A549 (cell line): ENCODE results near the gene ADCY10. TPM values are rescaled to one million over a fixed set of nuclear protein-coding genes. Genes with fewer than 3 reads are reported as not detected.

Experiments
- ATAC-seq, 2 experiments: fragments of 200-7000 bp in 1 of 2; fragments of >200 bp in 1 of 2; cut with Nextera tagmentation in 1 of 2; cut with Tn5 transposase in 1 of 2; 3 replicates each; pipeline versions ENCODE4 v1.8.0 to v1.9.1; 2018 to 2020; ENCODE audit warnings: mild to moderate bottlenecking in 1 of 2, moderate library complexity in 1 of 2
- CTCF ChIA-PET: fragments of 300-600 bp; sonication (Branson Sonifier 250); formaldehyde crosslinking; extraction: SDS; loops from one replicate; lab custom pipeline; 2021; ENCODE audit warnings: antibody characterized with exemption, inconsistent platforms; lab: Yijun Ruan, JAX
- POLR2A ChIA-PET: fragments of 350-600 bp; formaldehyde crosslinking; extraction: SDS; loops from one replicate; lab custom pipeline; 2021; ENCODE audit warnings: antibody characterized with exemption, inconsistent platforms; lab: Yijun Ruan, JAX
- DNase-seq, 2 experiments: peaks; one replicate each; pipeline versions ENCODE4 v3.0.0 to v3.0.0-alpha.2; 2011 to 2016; ENCODE audit warnings: low read depth in 1 of 2, low spot score in 1 of 2
- FAIRE-seq: peaks from 2 replicates; lab custom pipeline; 2011; peaks lifted over from hg19 to GRCh38; lab: Jason Lieb, UNC
- H3K27ac ChIP-seq, 2 experiments: fragments of >200 bp; sonication (Bioruptor Twin); formaldehyde crosslinking; 3 replicates each; pipeline ENCODE4 v1.5.1; 2016 to 2017
- H3K4me1 ChIP-seq: fragments of >200 bp; sonication (Bioruptor Twin); formaldehyde crosslinking; 3 replicates; pipeline ENCODE4 v1.6.1; 2016
- H3K4me2 ChIP-seq: fragments of >200 bp; sonication (Bioruptor Twin); formaldehyde crosslinking; 3 replicates; pipeline ENCODE4 v1.6.1; 2016
- H3K4me3 ChIP-seq: fragments of >200 bp; sonication (Bioruptor Twin); formaldehyde crosslinking; 3 replicates; pipeline ENCODE4 v1.5.1; 2016
- H3K9me3 ChIP-seq: fragments of >200 bp; sonication (Bioruptor Twin); formaldehyde crosslinking; 3 replicates; pipeline ENCODE4 v1.6.1; 2016
- ATOH8 ChIP-seq: fragments of 250-450 bp; sonication (Bioruptor Pico); IDR thresholded peaks from 2 replicates; pipeline ENCODE4 v1.5.0; 2020; ENCODE audit warnings: low read depth, mild to moderate bottlenecking, moderate library complexity
- CBX2 ChIP-seq: fragments of 200-600 bp; sonication (generic); IDR thresholded peaks from 2 replicates; pipeline ENCODE4 v1.6.1; 2016; ENCODE audit warnings: low read depth, mild to moderate bottlenecking, borderline replicate concordance
- CBX8 ChIP-seq: fragments of 200-600 bp; sonication (generic); IDR thresholded peaks from 2 replicates; pipeline ENCODE4 v1.6.1; 2016
- CEBPB ChIP-seq, 2 experiments: fragments of >200 bp in 1 of 2; sonication (Bioruptor Twin) in 1 of 2; formaldehyde crosslinking in 1 of 2; IDR thresholded peaks; 2 replicates each; pipeline ENCODE4 v1.6.1; 2012 to 2016
- EHMT2 ChIP-seq: fragments of 200-600 bp; sonication (generic); IDR thresholded peaks from 2 replicates; pipeline ENCODE4 v1.6.1; 2016; ENCODE audit warnings: antibody characterized with exemption, low read depth, mild to moderate bottlenecking, moderate library complexity
- FOSL2 ChIP-seq, 2 experiments: fragments of 450-650 bp in 1 of 2; fragments of >200 bp in 1 of 2; sonication (Bioruptor Twin) in 1 of 2; formaldehyde crosslinking; IDR thresholded peaks; 2 replicates each; pipeline versions ENCODE4 v1.5.0 to v1.6.1; 2016 to 2020; ENCODE audit warnings: mild to moderate bottlenecking in 1 of 2, moderate library complexity in 1 of 2
- GATA3 ChIP-seq: IDR thresholded peaks from 2 replicates; pipeline ENCODE4 v1.6.1; 2012; ENCODE audit warnings: borderline replicate concordance
- HDAC2 ChIP-seq: fragments of 200-600 bp; sonication (generic); IDR thresholded peaks from 2 replicates; pipeline ENCODE4 v1.6.1; 2016
- HEYL ChIP-seq: fragments of 250-450 bp; sonication (Bioruptor Pico); IDR thresholded peaks from 2 replicates; pipeline ENCODE4 v1.8.0; 2021; ENCODE audit warnings: mild to moderate bottlenecking, moderate library complexity
- HOXA7 ChIP-seq: fragments of 250-450 bp; sonication (Bioruptor Pico); IDR thresholded peaks from 2 replicates; pipeline ENCODE4 v1.5.0; 2020; ENCODE audit warnings: mild to moderate bottlenecking, moderate library complexity
- HOXB13 ChIP-seq: fragments of 250-450 bp; sonication (Bioruptor Pico); IDR thresholded peaks from 2 replicates; pipeline ENCODE4 v1.5.0; 2020; ENCODE audit warnings: low read depth, mild to moderate bottlenecking, moderate library complexity
- HOXB5 ChIP-seq: fragments of 250-450 bp; sonication (Bioruptor Pico); IDR thresholded peaks from 2 replicates; pipeline ENCODE4 v1.5.0; 2020; ENCODE audit warnings: mild to moderate bottlenecking, moderate library complexity
- KDM1A ChIP-seq: fragments of 200-600 bp; sonication (generic); IDR thresholded peaks from 2 replicates; pipeline ENCODE4 v1.6.1; 2016; ENCODE audit warnings: low read depth, mild to moderate bottlenecking
- KDM5A ChIP-seq: fragments of 200-600 bp; sonication (generic); IDR thresholded peaks from 2 replicates; pipeline ENCODE4 v1.6.1; 2016; ENCODE audit warnings: antibody characterized with exemption, mild to moderate bottlenecking
- MAZ ChIP-seq: fragments of 150-350 bp; IDR thresholded peaks from 2 replicates; pipeline ENCODE4 v1.6.1; 2014; ENCODE audit warnings: antibody characterized with exemption, low read depth, low read length, borderline replicate concordance
- NFE2L2 ChIP-seq: fragments of 150-350 bp; conservative IDR thresholded peaks from 2 replicates; pipeline ENCODE4 v1.6.1; 2014; ENCODE audit warnings: low read length
- NPAS2 ChIP-seq: fragments of 250-450 bp; sonication (Bioruptor Pico); IDR thresholded peaks from 2 replicates; pipeline ENCODE4 v1.8.0; 2022; ENCODE audit warnings: mild to moderate bottlenecking, moderate library complexity, borderline replicate concordance
- POLR2A ChIP-seq: IDR thresholded peaks from 2 replicates; pipeline ENCODE4 v1.6.1; 2012; ENCODE audit warnings: mild to moderate bottlenecking, low read length
- RAD21 ChIP-seq, 2 experiments: fragments of >200 bp in 1 of 2; sonication (Bioruptor Twin) in 1 of 2; formaldehyde crosslinking in 1 of 2; IDR thresholded peaks in 1 of 2; conservative IDR thresholded peaks in 1 of 2; 2 replicates in 1 of 2; 3 replicates in 1 of 2; pipeline ENCODE4 v1.6.1; 2012 to 2018; ENCODE audit warnings: inconsistent platforms in 1 of 2
- RARB ChIP-seq: fragments of 250-450 bp; sonication (Bioruptor Pico); IDR thresholded peaks from 2 replicates; pipeline ENCODE4 v1.8.0; 2021; ENCODE audit warnings: mild to moderate bottlenecking, moderate library complexity
- RNF2 ChIP-seq: fragments of 200-600 bp; sonication (generic); IDR thresholded peaks from 2 replicates; pipeline ENCODE4 v1.6.1; 2016; ENCODE audit warnings: low read depth, mild to moderate bottlenecking, antibody characterized with exemption, moderate library complexity, borderline replicate concordance
- TP53 ChIP-seq: fragments of 250-450 bp; sonication (Bioruptor Pico); IDR thresholded peaks from 2 replicates; pipeline ENCODE4 v1.5.0; 2021; ENCODE audit warnings: mild to moderate bottlenecking, moderate library complexity
- ZC3H11A ChIP-seq: fragments of 450-650 bp; IDR thresholded peaks from 2 replicates; pipeline ENCODE4 v1.6.1; 2014; ENCODE audit warnings: antibody characterized with exemption, mild to moderate bottlenecking
- ZFP36 ChIP-seq: fragments of 450-650 bp; IDR thresholded peaks from 2 replicates; pipeline ENCODE4 v1.6.1; 2014; ENCODE audit warnings: borderline replicate concordance; ENCODE audit not compliant: partially characterized antibody
- WGBS: methylation state at CpG from one replicate; pipeline ENCODE4 v1.1.6; 2017; ENCODE audit errors: missing lambda C conversion rate; 5-methylcytosine and 5-hydroxymethylcytosine counted together
- polyA plus RNA-seq, 4 experiments: library from polyadenylated mRNA; depleted of rRNA in 3 of 4; stranded (reverse); fragments of >200 nt; fragmentation: RNase III in 1 of 4; extraction: RNeasy Plus Mini Kit Qiagen cat#74134 plus additional on column Dnase treatment in 1 of 4; gene quantifications; 2 replicates in 3 of 4; 3 replicates in 1 of 4; pipeline ENCODE4 v1.2.3, GENCODE V29; 2011 to 2017
- TF ChIP-seq, protein P1 (sequence below): fragments of >200 bp; sonication (Bioruptor Twin); formaldehyde crosslinking; IDR thresholded peaks from 3 replicates; pipeline ENCODE4 v1.5.1; 2016
- TF ChIP-seq, protein P2 (sequence below): IDR thresholded peaks from 2 replicates; pipeline ENCODE4 v1.6.1; 2012
- TF ChIP-seq, protein P3 (sequence below): fragments of 250-450 bp; sonication (Bioruptor Pico); IDR thresholded peaks from 2 replicates; pipeline ENCODE4 v1.5.0; 2021; ENCODE audit warnings: mild to moderate bottlenecking, moderate library complexity, borderline replicate concordance

Gene ADCY10
- polyA plus RNA-seq, 2 of the 4 experiments (the other 2 are of a cell fraction): 0.03 to 0.18 TPM

GRCh38 chr1:167849666-167850065, 64.3 kb downstream of the ADCY10 start (continued):
- TF ChIP-seq ZFP36: no peak
- no peak for TF ChIP-seq FOSL2 (IDR thresholded peaks at IDR 0.05)
- TF ChIP-seq FOSL2 (CRISPR knock-in tag; IDR thresholded peaks at IDR 0.05): no peak

DNA sequence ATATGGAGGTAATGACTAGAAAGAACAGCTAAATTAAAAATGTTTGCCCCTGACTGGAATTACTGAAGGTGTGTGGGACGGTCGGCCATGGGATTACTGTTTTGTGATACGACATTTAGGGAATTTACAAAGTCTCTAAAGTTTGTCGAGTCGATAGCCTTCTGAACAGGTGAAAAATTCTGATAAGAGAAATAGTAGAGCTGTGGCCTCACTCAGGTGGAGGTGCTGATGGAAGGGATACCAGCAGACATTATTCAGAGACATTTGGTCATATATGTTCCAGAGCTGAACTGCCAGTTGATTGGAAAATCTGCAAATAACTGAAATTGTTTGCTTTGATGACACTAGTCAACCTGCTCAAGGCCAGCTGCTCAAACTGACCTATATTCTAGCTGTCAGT, 71.1 kb downstream of the ADCY10 start:
- no peak for ATAC-seq
- Histone ChIP-seq H3K4me3 (no peak overlapping the region), H3K27ac (no peak overlapping the region), H3K4me2 (no peak overlapping the region), H3K4me1 (no peaks in the 10 kb centered on the region), H3K9me3 (no peaks in the 10 kb centered on the region)
- 91% methylated on average over 5 of the region's 5 CpGs for WGBS
- TF ChIP-seq HOXB13 (CRISPR knock-in tag) (no peak), CBX2 (no peak), CBX8 (no peak), RARB (CRISPR knock-in tag) (no peak), RNF2 (no peak), HEYL (CRISPR knock-in tag) (no peak), ZC3H11A (no peak), KDM5A (no peak), EHMT2 (no peak), HDAC2 (no peak), POLR2A (no peak), ATOH8 (no peak), CEBPB (IDR thresholded peaks at IDR 0.05) (no peak), KDM1A (no peak), NFE2L2 (no peak), MAZ (no peak), HOXA7 (CRISPR knock-in tag) (no peak)
- TF ChIP-seq, protein P1, sequence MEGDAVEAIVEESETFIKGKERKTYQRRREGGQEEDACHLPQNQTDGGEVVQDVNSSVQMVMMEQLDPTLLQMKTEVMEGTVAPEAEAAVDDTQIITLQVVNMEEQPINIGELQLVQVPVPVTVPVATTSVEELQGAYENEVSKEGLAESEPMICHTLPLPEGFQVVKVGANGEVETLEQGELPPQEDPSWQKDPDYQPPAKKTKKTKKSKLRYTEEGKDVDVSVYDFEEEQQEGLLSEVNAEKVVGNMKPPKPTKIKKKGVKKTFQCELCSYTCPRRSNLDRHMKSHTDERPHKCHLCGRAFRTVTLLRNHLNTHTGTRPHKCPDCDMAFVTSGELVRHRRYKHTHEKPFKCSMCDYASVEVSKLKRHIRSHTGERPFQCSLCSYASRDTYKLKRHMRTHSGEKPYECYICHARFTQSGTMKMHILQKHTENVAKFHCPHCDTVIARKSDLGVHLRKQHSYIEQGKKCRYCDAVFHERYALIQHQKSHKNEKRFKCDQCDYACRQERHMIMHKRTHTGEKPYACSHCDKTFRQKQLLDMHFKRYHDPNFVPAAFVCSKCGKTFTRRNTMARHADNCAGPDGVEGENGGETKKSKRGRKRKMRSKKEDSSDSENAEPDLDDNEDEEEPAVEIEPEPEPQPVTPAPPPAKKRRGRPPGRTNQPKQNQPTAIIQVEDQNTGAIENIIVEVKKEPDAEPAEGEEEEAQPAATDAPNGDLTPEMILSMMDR: no peak
- TF ChIP-seq, protein P2, sequence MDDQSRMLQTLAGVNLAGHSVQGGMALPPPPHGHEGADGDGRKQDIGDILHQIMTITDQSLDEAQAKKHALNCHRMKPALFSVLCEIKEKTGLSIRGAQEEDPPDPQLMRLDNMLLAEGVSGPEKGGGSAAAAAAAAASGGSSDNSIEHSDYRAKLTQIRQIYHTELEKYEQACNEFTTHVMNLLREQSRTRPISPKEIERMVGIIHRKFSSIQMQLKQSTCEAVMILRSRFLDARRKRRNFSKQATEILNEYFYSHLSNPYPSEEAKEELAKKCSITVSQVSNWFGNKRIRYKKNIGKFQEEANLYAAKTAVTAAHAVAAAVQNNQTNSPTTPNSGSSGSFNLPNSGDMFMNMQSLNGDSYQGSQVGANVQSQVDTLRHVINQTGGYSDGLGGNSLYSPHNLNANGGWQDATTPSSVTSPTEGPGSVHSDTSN: no peak
- FAIRE-seq: no peak
- ChIA-PET CTCF (interaction anchor here (0.9 to 1.5 kb wide), 3 partner anchors 25 to 40 kb away, joined by 3 read pairs; no protein-coding TSS in a partner anchor), POLR2A (no interaction called here)
- DNase-seq: no peak

- DNase-seq (no peak), FAIRE-seq (no peak), ATAC-seq (no peak)
- H3K4me1 ChIP-seq: no peaks in the 10 kb centered on the region
- WGBS: 64% methylated on average over 3 of the region's 3 CpGs
- H3K4me2 ChIP-seq: no peak overlapping the region
- ChIA-PET POLR2A (no interaction called here), CTCF (no interaction called here)
- no peak overlapping the region for H3K4me3 ChIP-seq
- no peaks in the 10 kb centered on the region for H3K9me3 ChIP-seq
- no peak overlapping the region for H3K27ac ChIP-seq
- no peak for TF ChIP-seq NPAS2
- no peak for TF ChIP-seq RARB (CRISPR knock-in tag)
- TF ChIP-seq RAD21 (conservative IDR thresholded peaks at IDR 0.05 in 1 of 2, IDR thresholded peaks at IDR 0.05 in 1 of 2): no peak
- TF ChIP-seq GATA3: no peak
- no peak for TF ChIP-seq HOXB5 (CRISPR knock-in tag)
- TF ChIP-seq, protein P3, sequence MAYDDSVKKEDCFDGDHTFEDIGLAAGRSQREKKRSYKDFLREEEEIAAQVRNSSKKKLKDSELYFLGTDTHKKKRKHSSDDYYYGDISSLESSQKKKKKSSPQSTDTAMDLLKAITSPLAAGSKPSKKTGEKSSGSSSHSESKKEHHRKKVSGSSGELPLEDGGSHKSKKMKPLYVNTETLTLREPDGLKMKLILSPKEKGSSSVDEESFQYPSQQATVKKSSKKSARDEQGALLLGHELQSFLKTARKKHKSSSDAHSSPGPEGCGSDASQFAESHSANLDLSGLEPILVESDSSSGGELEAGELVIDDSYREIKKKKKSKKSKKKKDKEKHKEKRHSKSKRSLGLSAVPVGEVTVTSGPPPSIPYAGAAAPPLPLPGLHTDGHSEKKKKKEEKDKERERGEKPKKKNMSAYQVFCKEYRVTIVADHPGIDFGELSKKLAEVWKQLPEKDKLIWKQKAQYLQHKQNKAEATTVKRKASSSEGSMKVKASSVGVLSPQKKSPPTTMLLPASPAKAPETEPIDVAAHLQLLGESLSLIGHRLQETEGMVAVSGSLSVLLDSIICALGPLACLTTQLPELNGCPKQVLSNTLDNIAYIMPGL (CRISPR knock-in tag): no peak
- no peak for TF ChIP-seq KDM1A
- no peak for TF ChIP-seq TP53 (CRISPR knock-in tag)
- TF ChIP-seq, protein P1: no peak
Measured at GRCh38 chr1:167841530-167841929, 72.4 kb downstream of the ADCY10 start.
